Fibroblast of lung (primary cell): Measurements from ENCODE around the gene HMGB2.

Source experiments
- CTCF ChIP-seq, 2 donors: IDR thresholded peaks in 1 of 2; conservative IDR thresholded peaks in 1 of 2; 1 replicate in 1 of 2; 2 replicates in 1 of 2; pipeline ENCODE4 v1.5.1; 2011 to 2012; ENCODE audit warnings: low read length in 2 of 2, control low read depth in 1 of 2, inconsistent platforms in 1 of 2, low read depth in 1 of 2, mild to moderate bottlenecking in 1 of 2
- EZH2 ChIP-seq: IDR thresholded peaks from 2 replicates; pipeline ENCODE4 v1.5.1; 2012; ENCODE audit warnings: low read length, control low read depth, mild to moderate bottlenecking; ENCODE audit errors: missing control alignments

GRCh38 chr4:173293663-173294062 lies 40.5 kb downstream of the HMGB2 start:
- TF ChIP-seq CTCF (conservative IDR thresholded peaks at IDR 0.05 in 1 of 2, IDR thresholded peaks at IDR 0.05 in 1 of 2; ENCODE audit: low read depth in 1 of 2, low read length in 2 of 2) (no peak), EZH2 (no peak)
